ENCODE data around the gene CD320.
"Not testable (repeated sequence)": the region's sequence is repeated elsewhere in the genome, so short reads cannot be mapped to it uniquely, and the experiment has no call there.

CD320 gene

GRCh38 chr19:8333767-8334457 lies 25.8 kb upstream of the CD320 start:
- no peak for DNase-seq (ENCODE audit: low spot score)

- DNase-seq (ENCODE audit: low spot score), result no peak
Observed at GRCh38 chr19:8332976-8333766, 25.0 kb upstream of the CD320 start.

GRCh38 chr19:8331263-8331845 lies 23.2 kb upstream of the CD320 start:
- no peak for DNase-seq (ENCODE audit: low spot score)

GRCh38 chr19:8329996-8330395 lies 21.8 kb upstream of the CD320 start:
- DNase-seq (ENCODE audit: low spot score), result no peak

- DNase-seq (ENCODE audit: low spot score), result no peak
Observed at GRCh38 chr19:8325454-8325853, 17.3 kb upstream of the CD320 start.

- no peak for DNase-seq (ENCODE audit: low spot score)
Observed at GRCh38 chr19:8324186-8325050, 16.3 kb upstream of the CD320 start.

- DNase-seq (ENCODE audit: low spot score), result no peak
Observed at GRCh38 chr19:8323781-8324185, 15.6 kb upstream of the CD320 start.

- DNase-seq (ENCODE audit: low spot score), result no peak
Observed at GRCh38 chr19:8322638-8322997, 14.5 kb upstream of the CD320 start.

GRCh38 chr19:8321986-8322637 lies 14.0 kb upstream of the CD320 start:
- no peak for DNase-seq (ENCODE audit: low spot score)

GRCh38 chr19:8321067-8321985 lies 13.2 kb upstream of the CD320 start, which contains the start of the genes NDUFA7 and RPS28:
Gene NDUFA7, minus strand, starts transcription at chr19:8321375. Its CDS starts 17 bp downstream, at chr19:8321358.
Gene RPS28, plus strand, starts transcription at chr19:8321496. Its CDS starts 35 bp downstream, at chr19:8321531.
- peak; percentile 98 for DNase-seq (ENCODE audit: low spot score)

- no peak for DNase-seq (ENCODE audit: low spot score)
Observed at GRCh38 chr19:8320564-8321066, 12.5 kb upstream of the CD320 start.

GRCh38 chr19:8319807-8320520 lies 11.8 kb upstream of the CD320 start:
- no peak for DNase-seq (ENCODE audit: low spot score)

GRCh38 chr19:8318835-8319234 lies 10.7 kb upstream of the CD320 start:
- not testable (repeated sequence) for DNase-seq (ENCODE audit: low spot score)

- DNase-seq (ENCODE audit: low spot score), result no peak
Observed at GRCh38 chr19:8316351-8317125, 8.4 kb upstream of the CD320 start.

- not testable (repeated sequence) for DNase-seq (ENCODE audit: low spot score)
Observed at GRCh38 chr19:8314981-8315640, 7.0 kb upstream of the CD320 start.

GRCh38 chr19:8311461-8312260 lies 3.5 kb upstream of the CD320 start:
- no peak for DNase-seq (ENCODE audit: low spot score)

- DNase-seq (ENCODE audit: low spot score), result no peak
Observed at GRCh38 chr19:8310342-8311055, 2.3 kb upstream of the CD320 start.
